ENCODE data around the gene FAM117B.
"Not testable (repeated sequence)": the region's sequence is repeated elsewhere in the genome, so short reads cannot be mapped to it uniquely, and the experiment has no call there.

The FAM117B gene

DNA sequence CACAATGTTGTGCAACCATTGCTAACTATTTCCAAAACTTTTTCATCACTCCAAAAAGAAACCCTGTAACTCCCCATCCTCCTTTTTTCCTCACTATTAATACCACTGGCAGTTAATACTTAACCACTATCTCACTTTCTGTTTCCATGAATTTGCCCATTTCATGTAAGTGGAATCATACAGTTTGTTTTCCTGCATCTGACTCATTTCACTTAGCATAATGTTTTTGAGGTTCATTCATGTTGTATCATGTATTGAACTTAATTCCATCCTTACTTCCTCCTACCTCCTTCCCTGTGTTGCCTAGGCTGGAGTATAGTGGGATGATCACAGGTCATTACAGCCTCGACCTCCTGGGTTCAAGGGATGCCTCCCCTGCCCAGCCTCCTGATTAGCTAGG is 68.3 kb downstream of the FAM117B start:
- no peak for DNase-seq

DNA sequence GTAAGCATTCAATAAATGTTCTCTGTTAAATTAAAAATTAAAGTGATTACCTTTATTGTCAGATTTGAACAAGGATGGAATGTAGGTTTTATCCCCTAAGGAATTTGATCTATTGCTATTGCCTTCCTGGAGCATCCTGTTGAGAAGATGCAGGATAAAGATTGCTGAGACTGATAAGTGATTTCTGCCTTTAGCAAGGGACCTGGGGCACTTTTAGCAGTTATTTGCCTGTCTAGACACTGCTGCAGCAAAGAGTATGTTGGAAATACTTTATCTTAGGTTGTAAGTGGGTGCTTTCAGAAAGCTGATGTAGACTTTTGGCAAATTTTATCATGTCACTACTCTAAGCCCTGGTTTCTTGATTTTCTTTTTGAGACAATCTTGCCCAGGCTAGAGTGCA is 69.5 kb downstream of the FAM117B start:
- no peak for DNase-seq

DNA sequence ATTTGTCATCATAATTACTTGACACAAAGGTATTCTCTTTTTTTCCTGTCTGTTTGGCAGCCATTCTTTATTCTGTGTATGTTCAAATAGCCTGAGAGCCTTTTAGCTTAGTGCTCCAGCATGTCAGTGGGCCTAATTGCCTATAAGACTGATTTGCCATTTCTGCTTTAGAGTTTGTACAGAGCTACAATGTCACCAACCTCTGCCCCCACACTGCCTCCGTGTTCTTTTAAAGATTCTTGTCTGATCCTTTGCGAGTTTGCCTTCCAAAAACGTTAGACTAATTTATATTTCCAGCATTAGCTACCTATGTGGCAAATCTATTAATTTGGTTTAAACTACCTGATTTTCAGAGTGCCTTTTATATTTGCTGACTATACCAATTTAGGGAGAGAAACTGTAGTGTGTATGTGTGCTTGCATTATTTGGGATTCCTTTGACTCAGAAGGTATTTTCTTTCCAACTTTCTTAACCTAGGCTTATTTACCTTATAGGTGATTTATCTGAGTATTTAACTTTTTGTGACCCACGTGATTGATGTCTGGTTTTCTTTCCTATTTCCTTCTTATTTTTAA is 70.8 kb downstream of the FAM117B start:
- DNase-seq = no peak

DNA sequence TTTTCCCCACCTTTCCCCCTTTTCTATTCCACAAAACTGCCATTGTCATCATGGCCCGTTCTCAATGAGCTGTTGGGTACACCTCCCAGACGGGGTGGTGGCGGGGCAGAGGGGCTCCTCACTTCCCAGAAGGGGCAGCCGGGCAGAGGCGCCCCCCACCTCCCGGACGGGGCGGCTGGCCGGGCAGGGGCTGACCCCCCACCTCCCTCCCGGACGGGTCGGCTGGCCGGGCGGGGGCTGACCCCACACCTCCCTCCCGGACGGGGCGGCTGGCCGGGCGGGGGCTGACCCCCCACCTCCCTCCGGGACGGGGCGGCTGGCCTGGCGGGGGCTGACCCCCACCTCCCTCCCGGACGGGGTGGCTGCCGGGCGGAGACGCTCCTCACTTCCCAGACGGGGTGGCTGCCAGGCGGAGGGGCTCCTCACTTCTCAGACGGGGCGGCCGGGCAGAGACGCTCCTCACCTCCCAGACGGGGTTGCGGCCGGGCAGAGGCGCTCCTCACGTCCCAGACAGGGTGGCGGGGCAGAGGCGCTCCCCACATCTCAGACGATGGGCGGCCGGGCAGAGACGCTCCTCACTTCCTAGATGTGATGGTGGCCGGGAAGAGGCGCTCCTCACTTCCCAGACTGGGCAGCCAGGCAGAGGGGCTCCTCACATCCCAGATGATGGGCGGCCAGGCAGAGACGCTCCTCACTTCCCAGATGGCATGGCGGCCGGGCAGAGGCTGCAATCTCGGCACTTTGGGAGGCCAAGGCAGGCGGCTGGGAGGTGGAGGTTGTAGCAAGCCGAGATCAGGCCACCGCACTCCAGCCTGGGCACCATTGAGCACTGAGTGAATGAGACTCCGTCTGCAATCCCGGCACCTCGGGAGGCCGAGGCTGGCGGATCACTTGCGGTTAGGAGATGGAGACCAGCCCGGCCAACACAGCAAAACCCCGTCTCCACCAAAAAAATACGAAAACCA is 80.5 kb downstream of the FAM117B start:
- DNase-seq = not testable (repeated sequence)

DNA sequence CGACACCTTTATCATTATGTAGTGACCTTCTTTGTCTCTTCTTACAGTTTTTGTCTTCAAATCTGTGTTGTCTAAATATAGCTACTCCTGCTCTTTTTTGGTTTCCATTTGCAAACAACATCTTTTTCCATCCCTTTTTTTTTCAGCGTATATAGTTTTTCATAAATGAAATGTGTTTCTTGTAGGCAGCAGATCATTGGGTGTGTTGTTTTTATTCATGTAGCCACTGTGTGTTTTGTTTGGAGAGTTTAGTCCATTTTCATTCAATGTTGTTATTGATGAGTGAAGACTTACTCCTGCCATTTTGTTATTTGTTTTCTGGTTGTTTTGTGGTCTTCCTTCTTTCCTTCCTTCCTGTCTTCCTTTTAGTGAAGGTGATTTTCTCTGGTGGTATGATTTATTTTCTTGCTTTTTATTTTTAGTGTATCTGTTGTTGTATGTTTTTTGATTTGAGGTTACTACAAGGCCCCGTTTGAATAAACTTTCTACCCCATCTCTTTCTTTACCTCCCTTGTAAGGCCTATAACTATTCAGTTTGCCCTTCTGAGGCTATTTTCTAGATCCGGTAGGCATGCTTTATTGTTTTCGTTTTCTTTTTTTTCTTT is 81.4 kb downstream of the FAM117B start:
- no peak for DNase-seq

DNA sequence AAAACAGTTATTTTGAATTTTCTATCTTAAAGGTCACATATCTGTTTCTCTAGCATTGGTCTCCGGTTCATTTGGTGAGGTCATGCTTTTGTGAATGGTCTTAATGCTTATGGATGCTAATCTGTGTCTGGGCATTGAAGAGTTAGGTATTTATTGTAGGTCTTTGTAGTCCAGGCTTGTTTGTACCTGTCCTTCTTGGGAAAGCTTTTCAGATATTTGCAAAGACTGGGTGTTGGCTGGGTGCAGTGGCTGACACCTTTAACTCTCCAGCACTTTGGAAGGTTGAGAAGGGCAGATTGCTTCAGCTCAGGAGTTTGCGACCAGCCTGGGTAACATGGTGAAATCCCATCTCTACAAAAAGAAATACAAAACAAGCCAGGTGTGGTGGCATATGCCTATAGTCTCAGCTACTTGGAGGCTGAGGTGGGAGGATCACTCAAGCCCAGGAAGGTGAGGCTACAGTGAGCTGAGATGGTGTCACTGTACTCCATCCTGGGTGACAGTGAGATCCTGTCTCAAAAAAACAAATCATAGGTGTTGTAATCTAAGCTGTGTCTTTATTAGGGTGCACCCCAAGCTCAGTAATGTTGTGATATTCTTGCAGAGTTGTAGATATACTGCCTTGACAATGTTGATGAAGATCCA is 82.3 kb downstream of the FAM117B start:
- no peak for DNase-seq

DNA sequence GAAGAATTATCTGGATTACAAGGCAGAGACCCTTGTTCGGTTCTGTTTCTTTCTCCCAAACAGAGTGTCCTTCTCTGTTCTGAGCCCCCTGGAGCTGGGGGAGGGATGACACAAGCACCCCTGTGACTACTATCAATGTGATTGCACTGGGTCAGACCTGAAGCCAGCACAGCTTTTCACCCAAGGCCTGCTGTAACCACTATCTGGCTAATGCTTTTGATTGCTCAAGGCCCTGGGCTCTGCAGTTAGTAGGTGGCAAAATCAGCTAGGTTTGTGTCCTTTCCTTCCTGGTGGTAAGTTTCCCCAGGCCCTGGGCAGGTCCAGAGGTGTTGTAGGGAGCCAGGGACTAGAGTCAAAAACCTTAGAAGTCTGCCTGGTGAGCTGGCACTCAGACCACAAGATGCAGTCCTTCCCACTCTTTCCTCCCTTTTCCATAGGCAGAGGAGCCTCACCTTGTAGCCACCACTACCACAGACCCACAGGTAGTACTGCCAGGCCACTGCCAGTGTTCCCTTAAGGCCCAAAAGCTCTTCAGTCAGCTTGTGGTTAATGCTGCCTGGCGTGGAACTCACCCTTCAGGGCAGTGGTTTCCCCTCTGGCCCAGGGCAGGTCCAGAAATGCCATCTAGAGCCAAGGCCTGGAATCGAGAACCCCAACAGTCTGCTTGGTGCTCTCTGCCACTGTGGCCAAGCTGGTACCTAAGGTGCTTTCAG is 83.0 kb downstream of the FAM117B start:
- DNase-seq = no peak

DNA sequence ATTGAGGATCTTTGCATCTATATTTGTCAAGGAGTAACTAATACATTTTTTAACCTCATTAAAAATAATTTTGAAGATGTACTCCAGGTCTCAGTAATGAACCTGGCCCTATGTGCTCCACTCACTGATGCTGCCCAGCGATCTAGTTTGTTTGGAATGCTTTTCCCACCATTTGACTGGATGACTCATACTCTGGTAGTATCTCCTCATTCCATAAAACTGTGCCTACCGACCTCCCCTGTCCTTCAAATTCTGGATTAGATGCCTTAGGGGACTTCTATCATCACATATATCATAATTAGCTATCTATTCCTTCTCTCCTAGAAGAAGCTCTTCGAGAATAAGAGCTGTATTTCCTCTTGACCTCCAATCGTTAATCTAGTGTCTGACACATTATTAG is 83.8 kb downstream of the FAM117B start:
- no peak for DNase-seq

DNA sequence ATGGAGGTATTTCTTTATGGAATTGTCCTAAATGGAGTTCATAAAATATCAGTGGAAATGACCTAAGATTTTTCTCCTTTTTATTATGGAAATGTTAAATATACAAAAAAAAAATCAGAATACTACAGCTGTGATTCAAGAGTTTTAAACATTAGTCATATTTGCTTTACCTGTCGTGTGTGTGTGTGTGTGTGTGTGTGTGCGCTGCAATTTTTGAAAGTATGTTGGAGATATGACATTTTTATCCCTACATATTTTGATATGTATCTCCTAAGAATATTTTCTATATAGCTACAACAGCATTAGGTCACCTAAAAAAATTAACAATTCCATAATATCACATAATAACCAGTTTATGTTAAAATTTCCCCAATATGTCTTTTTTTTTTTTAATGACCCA is 85.5 kb downstream of the FAM117B start:
- DNase-seq = no peak

DNA sequence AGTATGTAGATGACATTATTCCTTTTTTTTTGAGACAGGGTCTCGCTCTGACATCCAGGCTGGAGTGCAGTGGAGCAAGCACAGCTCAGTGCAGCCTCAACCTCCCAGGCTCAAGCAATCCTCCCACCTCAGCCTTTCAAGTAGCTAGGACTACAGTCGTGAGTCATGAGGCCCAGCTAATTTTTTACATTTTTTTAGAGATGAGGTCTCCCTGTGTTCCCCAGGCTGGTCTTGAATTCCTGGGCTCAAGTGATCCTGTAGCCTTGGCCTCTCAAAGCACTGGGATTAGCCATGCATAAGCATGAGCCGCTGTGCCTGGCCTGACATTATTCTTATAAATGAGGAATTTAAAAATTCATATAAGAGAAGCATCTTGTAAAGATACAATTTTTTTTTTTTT is 86.9 kb downstream of the FAM117B start:
- DNase-seq = no peak

DNA sequence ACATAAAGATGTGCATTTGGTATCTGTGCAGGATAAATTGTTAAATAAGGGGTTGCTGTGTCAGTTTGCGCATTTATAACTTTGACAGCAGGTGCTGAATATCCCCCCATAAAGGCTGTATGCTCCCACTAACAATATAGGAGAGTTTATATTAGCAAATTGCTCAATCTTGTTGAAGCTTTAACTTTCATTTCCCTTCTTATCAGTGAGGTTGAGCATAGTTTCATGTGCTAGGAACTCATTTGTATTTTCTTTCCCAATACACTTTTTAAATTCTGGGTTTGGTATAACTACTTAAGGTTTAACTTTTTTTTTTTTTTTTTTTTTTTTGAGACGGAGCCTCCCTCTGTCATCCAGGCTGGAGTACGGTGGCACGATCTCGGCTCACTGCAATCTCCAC is 89.0 kb downstream of the FAM117B start:
- DNase-seq = no peak

DNA sequence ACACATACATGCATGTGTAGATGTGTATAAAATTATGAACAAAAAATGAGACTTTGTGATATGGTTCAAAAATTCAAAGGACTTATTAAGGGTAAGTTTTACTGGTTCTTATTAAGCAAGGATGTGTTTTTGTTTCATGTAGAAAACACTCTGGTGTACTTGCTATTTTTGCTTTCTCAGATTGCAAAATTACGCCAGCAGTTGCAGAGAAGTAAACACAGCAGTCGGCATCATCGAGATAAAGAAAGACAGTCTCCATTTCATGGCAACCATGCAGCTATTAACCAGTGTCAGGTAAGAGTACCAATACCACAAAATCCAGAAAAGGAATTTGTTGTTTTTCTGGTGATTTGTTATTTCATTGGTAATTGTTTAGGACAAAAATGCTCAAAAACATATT is 91.3 kb downstream of the FAM117B start:
- no peak for DNase-seq

DNA sequence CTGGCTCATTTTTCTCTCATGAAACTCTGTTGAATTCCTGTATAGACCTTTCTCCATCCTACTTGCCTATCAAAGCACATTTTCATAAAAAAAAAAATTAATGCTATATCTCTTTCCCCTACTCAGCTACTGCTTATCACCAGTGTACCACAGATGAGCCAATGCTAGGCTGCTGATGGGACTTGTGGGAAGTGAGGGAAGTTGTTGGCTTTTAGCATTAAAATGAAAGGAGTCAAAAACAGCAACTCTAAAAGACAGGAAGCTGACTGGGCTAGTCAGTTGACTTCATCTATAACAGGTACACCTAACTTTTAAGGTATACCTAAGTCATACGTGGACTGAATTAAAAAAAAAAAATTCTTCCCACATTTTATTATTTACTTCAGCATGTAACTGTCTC is 102.1 kb downstream of the FAM117B start:
- no peak for DNase-seq

DNA sequence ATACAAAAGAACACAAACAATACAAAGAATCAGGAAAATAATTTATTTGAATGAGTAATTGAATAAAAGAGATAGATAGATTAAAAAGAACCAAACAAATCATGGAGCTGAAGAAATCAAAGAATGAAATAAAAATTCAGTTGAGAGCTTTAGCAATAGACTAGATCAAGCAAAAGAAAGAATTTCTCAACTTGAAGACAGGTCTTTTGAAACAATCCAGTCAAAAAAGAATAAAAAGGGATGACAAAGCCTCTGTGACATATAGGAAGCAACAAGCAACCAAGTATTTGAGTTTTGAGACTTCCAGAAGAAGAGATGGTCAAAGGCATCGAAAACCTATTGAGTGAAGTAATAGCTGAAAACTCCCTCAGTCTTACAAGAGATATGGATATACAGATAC is 108.8 kb downstream of the FAM117B start:
- DNase-seq = no peak

DNA sequence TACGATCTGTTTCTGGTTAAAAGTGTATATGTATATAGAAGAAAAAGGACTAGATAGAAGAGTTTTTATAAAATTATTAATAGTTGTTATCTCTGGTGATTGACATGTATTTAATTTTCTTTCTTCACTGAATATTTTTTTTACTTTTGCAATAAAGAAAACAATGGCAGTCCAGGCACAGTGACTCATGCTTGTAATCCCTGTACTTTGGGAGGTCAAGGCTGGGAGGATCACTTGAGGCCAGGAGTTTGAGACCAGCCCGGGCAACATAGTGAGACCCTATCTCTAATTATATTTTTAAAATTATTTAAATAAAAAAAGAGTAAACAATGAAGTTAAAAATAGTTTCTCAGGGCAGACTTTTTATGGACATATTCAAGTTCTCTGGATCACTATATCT is 114.7 kb downstream of the FAM117B start:
- DNase-seq = no peak

DNA sequence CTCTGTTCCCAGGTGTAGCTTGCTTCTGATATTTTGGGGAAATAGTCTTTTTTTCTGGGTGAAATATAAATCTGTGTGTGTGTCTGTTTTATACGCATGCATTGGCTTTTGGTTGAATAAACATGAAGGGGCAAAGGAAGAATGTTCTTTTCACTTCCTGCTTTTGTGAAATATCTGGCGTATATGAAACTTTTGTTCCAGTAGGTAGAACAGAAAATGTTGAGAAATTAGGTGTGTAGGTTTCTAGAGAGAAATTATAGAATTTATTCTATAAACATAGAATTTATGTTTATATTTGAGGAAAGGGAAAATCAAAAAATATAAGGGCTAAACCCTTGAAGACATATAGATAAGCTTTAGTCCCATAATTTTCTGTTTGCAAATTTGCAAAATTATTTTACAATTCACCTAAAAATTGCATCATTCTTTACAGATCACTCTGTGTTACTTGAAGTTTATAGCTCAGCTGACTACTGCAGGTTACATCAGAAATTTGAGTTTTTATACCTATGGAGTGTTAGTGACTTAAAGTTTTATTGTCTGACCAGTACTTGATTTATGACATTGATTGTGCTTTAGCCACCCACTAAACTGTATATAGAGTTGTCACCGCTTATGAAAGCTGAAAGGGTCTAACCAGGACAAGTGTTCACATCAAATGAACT is 116.1 kb downstream of the FAM117B start:
- no peak for DNase-seq

DNA sequence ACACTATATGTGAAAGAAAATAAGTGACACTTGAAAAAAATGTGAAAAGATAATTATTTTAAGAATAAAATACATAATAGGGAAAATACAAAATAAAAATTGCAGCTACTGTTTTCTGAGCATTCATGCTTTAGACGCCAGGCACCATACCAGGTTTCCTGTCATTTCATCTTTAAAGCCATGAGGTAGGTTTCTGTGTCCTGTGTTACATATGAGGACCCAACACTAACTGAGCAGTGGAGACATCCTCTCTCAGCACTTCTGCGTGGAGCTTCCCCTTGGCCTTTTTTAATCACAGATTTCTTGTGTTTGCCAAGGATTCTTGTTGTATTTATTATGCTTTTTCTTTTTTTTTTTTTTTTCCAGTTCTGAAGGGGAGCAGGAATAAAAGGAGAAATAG is 117.3 kb downstream of the FAM117B start:
- no peak for DNase-seq

DNA sequence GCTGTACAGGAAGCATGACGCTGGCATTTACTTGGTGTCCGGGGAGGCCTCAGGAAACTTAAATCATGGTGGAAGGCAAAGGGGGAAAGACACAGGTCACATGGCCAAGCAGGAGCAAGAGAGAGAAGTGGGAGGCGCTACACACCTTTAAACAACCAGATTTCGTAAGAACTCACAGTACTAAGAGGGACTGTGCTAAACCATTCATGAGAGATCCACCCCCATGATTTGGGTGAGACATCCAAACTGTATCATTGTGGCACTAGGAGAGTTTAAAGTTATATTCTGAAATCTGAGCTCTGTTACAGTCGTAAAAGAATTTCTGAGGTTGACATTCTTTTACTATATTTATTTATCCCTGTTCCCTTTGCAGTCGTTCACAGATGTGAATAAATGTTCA is 120.2 kb downstream of the FAM117B start:
- DNase-seq = no peak

DNA sequence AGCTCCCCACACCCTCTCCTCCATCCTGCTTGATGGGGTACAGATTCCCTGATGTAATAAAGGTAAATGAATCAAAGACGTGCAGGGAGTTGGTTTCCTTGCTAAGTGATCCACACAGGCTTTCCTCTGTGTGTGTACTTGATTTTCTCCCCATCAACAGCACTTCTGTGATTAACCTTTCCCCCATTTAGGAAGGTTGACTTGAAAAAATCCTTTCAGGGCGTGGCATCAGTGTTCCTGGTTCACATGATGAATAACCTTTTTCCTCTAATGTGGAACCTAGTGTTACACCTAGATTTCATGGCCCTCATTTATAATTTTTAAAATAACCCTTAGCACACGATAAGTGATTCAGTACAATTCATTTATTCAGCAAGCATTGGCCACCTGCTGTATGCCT is 121.8 kb downstream of the FAM117B start:
- no peak for DNase-seq

DNA sequence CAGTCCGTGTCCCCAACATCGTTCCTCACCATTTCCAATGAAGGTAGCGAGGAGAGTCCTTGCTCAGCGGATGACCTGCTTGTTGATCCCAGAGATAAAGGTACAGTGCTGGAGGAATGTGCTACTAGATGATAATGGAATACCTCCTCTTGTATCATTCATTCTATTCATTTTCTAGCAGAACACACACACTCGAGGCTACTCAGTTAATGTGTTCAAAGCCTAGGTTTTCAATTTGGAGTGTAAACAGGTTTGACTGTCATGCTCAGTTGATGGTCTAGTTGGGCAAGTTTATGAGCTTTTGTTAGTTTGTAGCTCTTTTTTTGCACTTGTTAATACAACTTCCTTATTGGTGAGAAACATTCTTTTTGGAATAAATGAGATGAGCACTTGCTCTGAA is 122.6 kb downstream of the FAM117B start:
- DNase-seq = no peak

DNA sequence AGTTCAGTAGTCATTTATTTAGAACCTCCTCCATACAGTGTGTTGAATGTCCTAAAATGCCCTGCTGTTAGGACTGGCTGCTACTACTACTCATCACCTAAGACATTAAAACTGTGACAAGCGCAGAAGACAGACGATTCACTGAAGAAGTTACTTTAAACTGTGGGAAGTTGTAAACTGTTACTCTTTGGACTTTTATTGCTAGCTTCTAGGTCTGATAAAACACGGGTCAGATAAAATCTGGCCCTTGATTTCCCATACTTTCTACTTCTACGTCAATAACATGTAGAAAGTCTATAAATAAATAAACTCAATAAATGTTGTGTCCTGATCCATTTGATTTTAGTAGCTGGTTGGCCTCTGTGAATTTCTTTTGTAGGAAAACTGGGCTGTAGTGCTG is 123.4 kb downstream of the FAM117B start:
- no peak for DNase-seq
